Measurements from ENCODE around the gene CCDC71. TPM values are rescaled to one million over a fixed set of nuclear protein-coding genes. Genes with fewer than 3 reads are reported as not detected.

Gene CCDC71
- total and polyA plus RNA-seq, 2 experiments from 2014 or later: 0.60 to 36.5 TPM

DNA sequence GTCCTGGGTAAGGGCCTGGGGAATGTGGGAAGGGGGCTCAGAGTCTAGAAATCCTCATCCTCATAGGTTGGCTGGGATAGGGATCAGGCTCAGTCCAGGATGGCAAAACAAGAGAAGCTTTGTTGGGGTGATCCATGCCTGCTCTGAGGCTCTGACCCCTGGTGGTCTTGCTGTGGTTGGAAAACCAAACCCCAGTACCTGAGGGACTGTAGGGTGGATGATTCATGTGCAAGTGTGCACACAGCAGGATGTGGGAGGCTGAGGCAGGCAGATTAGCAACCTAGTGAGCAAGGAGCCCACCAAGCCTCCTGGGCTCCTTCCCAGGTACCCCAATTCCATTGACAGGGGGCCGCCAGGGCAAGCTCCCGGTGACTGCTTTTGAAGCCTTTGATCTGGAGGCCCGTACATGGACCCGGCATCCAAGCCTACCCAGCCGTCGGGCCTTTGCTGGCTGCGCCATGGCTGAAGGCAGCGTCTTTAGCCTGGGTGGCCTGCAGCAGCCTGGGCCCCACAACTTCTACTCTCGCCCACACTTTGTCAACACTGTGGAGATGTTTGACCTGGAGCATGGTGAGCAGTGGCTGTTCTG, 8.4 kb upstream of the CCDC71 start:
- no peak overlapping the region for H2AFZ ChIP-seq
- no peak for DNase-seq (ENCODE audit: low spot score)
- WGBS (ENCODE audit: low lambda C conversion rate, missing lambda C conversion rate): 95% methylated on average over 9 of the region's 9 CpGs
- TF ChIP-seq, protein P1, sequence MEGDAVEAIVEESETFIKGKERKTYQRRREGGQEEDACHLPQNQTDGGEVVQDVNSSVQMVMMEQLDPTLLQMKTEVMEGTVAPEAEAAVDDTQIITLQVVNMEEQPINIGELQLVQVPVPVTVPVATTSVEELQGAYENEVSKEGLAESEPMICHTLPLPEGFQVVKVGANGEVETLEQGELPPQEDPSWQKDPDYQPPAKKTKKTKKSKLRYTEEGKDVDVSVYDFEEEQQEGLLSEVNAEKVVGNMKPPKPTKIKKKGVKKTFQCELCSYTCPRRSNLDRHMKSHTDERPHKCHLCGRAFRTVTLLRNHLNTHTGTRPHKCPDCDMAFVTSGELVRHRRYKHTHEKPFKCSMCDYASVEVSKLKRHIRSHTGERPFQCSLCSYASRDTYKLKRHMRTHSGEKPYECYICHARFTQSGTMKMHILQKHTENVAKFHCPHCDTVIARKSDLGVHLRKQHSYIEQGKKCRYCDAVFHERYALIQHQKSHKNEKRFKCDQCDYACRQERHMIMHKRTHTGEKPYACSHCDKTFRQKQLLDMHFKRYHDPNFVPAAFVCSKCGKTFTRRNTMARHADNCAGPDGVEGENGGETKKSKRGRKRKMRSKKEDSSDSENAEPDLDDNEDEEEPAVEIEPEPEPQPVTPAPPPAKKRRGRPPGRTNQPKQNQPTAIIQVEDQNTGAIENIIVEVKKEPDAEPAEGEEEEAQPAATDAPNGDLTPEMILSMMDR (IDR thresholded peaks at IDR 0.05; ENCODE audit: poor library complexity): no peak
- TF ChIP-seq EZH2 (IDR thresholded peaks at IDR 0.05; ENCODE audit: borderline replicate concordance): no peak
- TF ChIP-seq EZH2phosphoT487 (IDR thresholded peaks at IDR 0.05; ENCODE audit: low read depth, severe bottlenecking, unreplicated experiment): no peak
- H3K27me3 ChIP-seq: no peaks in the 10 kb centered on the region
- H3K9me3 ChIP-seq (ENCODE audit: low read depth): no peaks in the 10 kb centered on the region
- H3K4me3 ChIP-seq: no peak overlapping the region
- H3K4me2 ChIP-seq: peak overlapping the region; percentile 97
- H3K4me1 ChIP-seq (ENCODE audit: insufficient read depth): peaks cover 33% of the 10 kb centered on the region
- H3K79me2 ChIP-seq: peaks cover 40% of the 10 kb centered on the region
- no peaks in the 10 kb centered on the region for H3K9me2 ChIP-seq (replicated peaks; ENCODE audit: insufficient read depth)
- peak overlapping the region; percentile 92 for H3K27ac ChIP-seq
- peaks cover 8% of the 10 kb centered on the region for H4K20me1 ChIP-seq (ENCODE audit: insufficient read depth, poor library complexity, severe bottlenecking)
- no peaks in the 10 kb centered on the region for H3K36me3 ChIP-seq (replicated peaks; ENCODE audit: insufficient read depth, low read depth)

DNA sequence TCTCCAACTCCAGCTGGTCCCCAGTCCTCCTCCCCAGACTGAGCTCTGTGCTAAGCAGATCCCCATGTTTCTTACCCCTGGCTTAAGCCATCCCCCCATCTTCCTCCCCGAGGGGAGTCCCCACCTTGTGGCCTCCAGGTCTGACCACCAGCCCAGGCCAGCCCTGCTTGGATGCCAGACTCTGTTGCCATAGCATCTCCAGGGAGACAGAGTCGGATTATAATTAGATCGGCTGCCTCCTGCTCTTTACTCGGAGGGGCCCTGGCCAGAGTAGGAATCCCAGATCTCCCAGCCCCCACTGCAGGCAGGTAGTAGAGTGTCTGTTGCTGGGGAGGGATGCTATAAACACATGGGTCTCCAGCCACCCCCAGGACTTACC, 7.7 kb upstream of the CCDC71 start:
- no peaks in the 10 kb centered on the region for H3K36me3 ChIP-seq (replicated peaks; ENCODE audit: insufficient read depth, low read depth)
- peaks cover 40% of the 10 kb centered on the region for H3K79me2 ChIP-seq
- DNase-seq (ENCODE audit: low spot score): no peak
- no peaks in the 10 kb centered on the region for H3K9me3 ChIP-seq (ENCODE audit: low read depth)
- no peaks in the 10 kb centered on the region for H3K9me2 ChIP-seq (replicated peaks; ENCODE audit: insufficient read depth)
- peaks cover 8% of the 10 kb centered on the region for H4K20me1 ChIP-seq (ENCODE audit: insufficient read depth, poor library complexity, severe bottlenecking)
- peak overlapping the region; percentile 92 for H3K27ac ChIP-seq
- peaks cover 33% of the 10 kb centered on the region for H3K4me1 ChIP-seq (ENCODE audit: insufficient read depth)
- no peak for TF ChIP-seq EZH2phosphoT487 (IDR thresholded peaks at IDR 0.05; ENCODE audit: low read depth, severe bottlenecking, unreplicated experiment)
- TF ChIP-seq, protein P1 (IDR thresholded peaks at IDR 0.05; ENCODE audit: poor library complexity): no peak
- no peak for TF ChIP-seq EZH2 (IDR thresholded peaks at IDR 0.05; ENCODE audit: borderline replicate concordance)
- H2AFZ ChIP-seq: no peak overlapping the region
- H3K27me3 ChIP-seq: no peaks in the 10 kb centered on the region
- no peak overlapping the region for H3K4me3 ChIP-seq
- WGBS (ENCODE audit: low lambda C conversion rate, missing lambda C conversion rate): 44% methylated on average over 4 of the region's 4 CpGs
- H3K4me2 ChIP-seq: peak overlapping the region; percentile 97

DNA sequence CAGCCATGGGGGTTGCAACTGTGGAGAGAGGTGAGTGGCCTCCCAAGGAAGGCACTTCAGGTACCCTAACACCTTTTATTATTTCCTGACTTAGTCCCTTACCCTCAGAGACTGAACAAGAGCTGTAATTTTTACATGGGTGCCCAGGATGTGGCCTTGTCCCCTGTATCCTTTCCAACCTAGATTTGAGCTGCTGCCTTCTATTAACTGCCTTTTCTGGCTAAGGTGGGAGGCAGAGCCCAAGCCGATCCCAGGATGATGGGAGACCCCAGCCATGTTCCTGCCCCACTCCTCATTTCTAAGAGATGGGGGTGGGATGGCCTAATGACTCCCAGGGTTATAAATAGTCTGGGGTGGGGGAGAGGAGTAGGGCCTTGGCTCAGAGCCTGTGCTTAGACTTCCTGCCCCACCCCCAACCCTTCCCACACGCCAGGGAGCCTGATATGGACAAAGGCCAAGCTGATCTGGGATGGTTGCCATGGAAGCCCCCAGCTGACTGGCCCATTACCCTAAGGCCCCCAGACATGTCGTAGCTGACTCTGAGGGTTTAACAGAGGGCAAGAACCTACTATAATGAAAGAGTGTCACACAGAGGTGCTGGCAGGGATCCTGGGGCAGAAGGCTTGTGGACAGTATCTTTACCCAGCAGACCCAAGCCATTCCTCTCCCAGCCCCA, 7.1 kb upstream of the CCDC71 start:
- H2AFZ ChIP-seq: no peak overlapping the region
- peak; percentile 85 for DNase-seq (ENCODE audit: low spot score)
- H3K4me3 ChIP-seq: no peak overlapping the region
- no peaks in the 10 kb centered on the region for H3K36me3 ChIP-seq (replicated peaks; ENCODE audit: insufficient read depth, low read depth)
- H3K4me2 ChIP-seq: peak overlapping the region; percentile 97
- H4K20me1 ChIP-seq (ENCODE audit: insufficient read depth, poor library complexity, severe bottlenecking): peaks cover 8% of the 10 kb centered on the region
- peaks cover 40% of the 10 kb centered on the region for H3K79me2 ChIP-seq
- no peaks in the 10 kb centered on the region for H3K9me2 ChIP-seq (replicated peaks; ENCODE audit: insufficient read depth)
- peak overlapping the region; percentile 92 for H3K27ac ChIP-seq
- H3K4me1 ChIP-seq (ENCODE audit: insufficient read depth): peaks cover 33% of the 10 kb centered on the region
- no peaks in the 10 kb centered on the region for H3K9me3 ChIP-seq (ENCODE audit: low read depth)
- WGBS (ENCODE audit: low lambda C conversion rate, missing lambda C conversion rate): 36% methylated on average over 3 of the region's 3 CpGs
- no peak for TF ChIP-seq EZH2phosphoT487 (IDR thresholded peaks at IDR 0.05; ENCODE audit: low read depth, severe bottlenecking, unreplicated experiment)
- no peaks in the 10 kb centered on the region for H3K27me3 ChIP-seq

DNA sequence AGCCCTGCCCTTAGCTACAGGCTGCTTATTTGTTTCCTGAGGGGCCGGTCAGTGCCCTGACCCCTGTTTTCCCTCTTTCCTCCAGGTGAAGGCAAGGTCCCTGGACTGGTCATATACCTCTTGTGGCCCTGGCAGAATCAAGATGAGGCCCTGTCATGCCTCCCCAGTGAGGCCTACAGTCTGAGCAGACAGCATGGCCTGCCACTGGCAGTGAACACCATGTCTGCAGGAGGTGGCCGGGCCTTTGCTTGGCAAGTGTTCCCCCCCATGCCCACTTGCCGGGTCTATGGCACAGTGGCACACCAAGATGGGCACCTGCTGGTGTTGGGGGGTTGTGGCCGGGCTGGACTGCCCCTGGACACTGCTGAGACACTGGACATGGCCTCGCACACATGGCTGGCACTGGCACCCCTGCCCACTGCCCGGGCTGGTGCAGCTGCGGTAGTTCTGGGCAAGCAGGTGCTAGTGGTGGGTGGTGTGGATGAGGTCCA, 6.5 kb upstream of the CCDC71 start:
- DNase-seq (ENCODE audit: low spot score): no peak
- Histone ChIP-seq H3K9me3 (ENCODE audit: low read depth) (no peaks in the 10 kb centered on the region), H3K4me1 (ENCODE audit: insufficient read depth) (peaks cover 33% of the 10 kb centered on the region), H3K27me3 (no peaks in the 10 kb centered on the region), H3K27ac (peak overlapping the region; percentile 92), H3K36me3 (replicated peaks; ENCODE audit: insufficient read depth, low read depth) (no peaks in the 10 kb centered on the region), H3K4me3 (no peak overlapping the region), H4K20me1 (ENCODE audit: insufficient read depth, poor library complexity, severe bottlenecking) (peaks cover 8% of the 10 kb centered on the region), H2AFZ (no peak overlapping the region), H3K4me2 (peak overlapping the region; percentile 97), H3K79me2 (peaks cover 40% of the 10 kb centered on the region), H3K9me2 (replicated peaks; ENCODE audit: insufficient read depth) (no peaks in the 10 kb centered on the region)
- WGBS (ENCODE audit: low lambda C conversion rate, missing lambda C conversion rate): 86% methylated on average over 7 of the region's 7 CpGs
- TF ChIP-seq, protein P1 (IDR thresholded peaks at IDR 0.05; ENCODE audit: poor library complexity): no peak

All from hepatocyte (in vitro differentiated cells).